DND-41 (cell line): Measurements from ENCODE around the gene LRP5.

Experiments used
- ATAC-seq: fragments of 200-7000 bp; cut with Tn5 transposase; 3 replicates; pipeline ENCODE4 v1.9.1; 2021; ENCODE audit warnings: low read depth; ENCODE audit not compliant: insufficient read depth
- DNase-seq: peaks from one replicate; pipeline ENCODE4 v3.0.0-alpha.2; 2020
- H2AFZ ChIP-seq: 2 replicates; pipeline ENCODE4 v1.6.0; 2012; ENCODE audit warnings: low read depth, low read length
- H3K27ac ChIP-seq: 2 replicates; pipeline ENCODE4 v1.5.1; 2012; ENCODE audit warnings: low read length, inconsistent platforms
- H3K27me3 ChIP-seq: fragments of 200-600 bp; sonication (generic); 2 replicates; pipeline ENCODE4 v1.6.0; 2012; ENCODE audit warnings: low read length, mild to moderate bottlenecking, inconsistent platforms; ENCODE audit not compliant: insufficient read depth, poor library complexity
- H3K36me3 ChIP-seq: 2 replicates; pipeline ENCODE4 v1.5.1; 2012; ENCODE audit warnings: low read length, inconsistent platforms; ENCODE audit not compliant: insufficient read depth
- H3K4me1 ChIP-seq: 2 replicates; pipeline ENCODE4 v1.5.1; 2012; ENCODE audit warnings: mild to moderate bottlenecking, low read length; ENCODE audit not compliant: insufficient read depth
- H3K4me2 ChIP-seq: 2 replicates; pipeline ENCODE4 v1.6.0; 2012; ENCODE audit warnings: mild to moderate bottlenecking, moderate library complexity, low read length, inconsistent platforms; ENCODE audit not compliant: insufficient read depth
- H3K4me3 ChIP-seq, 2 experiments: fragments of 200-600 bp in 1 of 2; shearing (Covaris generic) in 1 of 2; 2 replicates each; pipeline ENCODE4 v1.5.1; 2012 to 2016; ENCODE audit warnings: inconsistent platforms in 2 of 2, low read length in 2 of 2, mild to moderate bottlenecking in 2 of 2, low read depth in 1 of 2, moderate library complexity in 1 of 2
- H3K79me2 ChIP-seq: 2 replicates; pipeline ENCODE4 v1.6.0; 2012; ENCODE audit warnings: low read length, inconsistent platforms; ENCODE audit not compliant: insufficient read depth
- H3K9ac ChIP-seq: 2 replicates; pipeline ENCODE4 v1.6.0; 2012; ENCODE audit warnings: low read depth, mild to moderate bottlenecking, inconsistent platforms, low read length, moderate library complexity
- H3K9me3 ChIP-seq: 2 replicates; pipeline ENCODE4 v1.5.1; 2012; ENCODE audit warnings: low read length, moderate library complexity, mild to moderate bottlenecking, inconsistent platforms; ENCODE audit not compliant: insufficient read depth, severe bottlenecking
- H4K20me1 ChIP-seq: 2 replicates; pipeline ENCODE4 v1.6.0; 2012; ENCODE audit warnings: low read length; ENCODE audit not compliant: insufficient read depth
- CTCF ChIP-seq: IDR thresholded peaks from 2 replicates; pipeline ENCODE4 v1.5.1; 2012; ENCODE audit warnings: borderline replicate concordance, low read length, moderate library complexity, mild to moderate bottlenecking; ENCODE audit not compliant: poor library complexity, severe bottlenecking; ENCODE audit errors: extremely low read depth
- EZH2 ChIP-seq: IDR thresholded peaks from 3 replicates; pipeline ENCODE4 v1.6.1; 2012; ENCODE audit warnings: borderline replicate concordance, low read depth, mild to moderate bottlenecking, moderate library complexity, low read length, inconsistent platforms; ENCODE audit not compliant: severe bottlenecking

The LRP5 gene

GRCh38 chr11:68295940-68296339 lies 16.5 kb upstream of the LRP5 start:
- H3K4me3 ChIP-seq, result no peak overlapping the region
- ATAC-seq, result no peak
- TF ChIP-seq CTCF (no peak), EZH2 (no peak)
- H3K9ac ChIP-seq, result no peak overlapping the region
- no peaks in the 10 kb centered on the region for H3K9me3 ChIP-seq
- H2AFZ ChIP-seq, result no peak overlapping the region
- H4K20me1 ChIP-seq, result peaks cover 8% of the 10 kb centered on the region; the same call in 1 of the 2 replicates
- H3K4me1 ChIP-seq, result peaks cover 7% of the 10 kb centered on the region
- H3K79me2 ChIP-seq, result no peaks in the 10 kb centered on the region
- no peak overlapping the region for H3K4me2 ChIP-seq
- DNase-seq, result no peak
- no peaks in the 10 kb centered on the region for H3K36me3 ChIP-seq
- H3K27ac ChIP-seq, result no peak overlapping the region
- no peaks in the 10 kb centered on the region for H3K27me3 ChIP-seq

- no peak for ATAC-seq
- peaks cover 7% of the 10 kb centered on the region for H3K4me1 ChIP-seq
- no peak overlapping the region for H3K4me2 ChIP-seq
These were observed 15.9 kb upstream of the LRP5 start for GRCh38 chr11:68296344-68297051.

GRCh38 chr11:68297052-68297378 lies 15.4 kb upstream of the LRP5 start:
- no peaks in the 10 kb centered on the region for H3K79me2 ChIP-seq
- no peaks in the 10 kb centered on the region for H3K9me3 ChIP-seq
- H3K27me3 ChIP-seq, result no peaks in the 10 kb centered on the region
- H3K4me2 ChIP-seq, result no peak overlapping the region
- H3K4me3 ChIP-seq, result no peak overlapping the region
- TF ChIP-seq CTCF (no peak), EZH2 (no peak)
- no peak overlapping the region for H3K9ac ChIP-seq
- no peak overlapping the region for H3K27ac ChIP-seq
- peaks cover 8% of the 10 kb centered on the region; the same call in 1 of the 2 replicates for H4K20me1 ChIP-seq
- H3K36me3 ChIP-seq, result no peaks in the 10 kb centered on the region
- H2AFZ ChIP-seq, result no peak overlapping the region
- H3K4me1 ChIP-seq, result peaks cover 7% of the 10 kb centered on the region
- no peak for ATAC-seq
- no peak for DNase-seq

More at GRCh38 chr11:68296344-68297051, 15.9 kb upstream of the LRP5 start:
- Histone ChIP-seq H3K4me3 (no peak overlapping the region), H3K9me3 (no peaks in the 10 kb centered on the region), H3K27ac (no peak overlapping the region), H3K9ac (no peak overlapping the region), H4K20me1 (peaks cover 8% of the 10 kb centered on the region; the same call in 1 of the 2 replicates), H3K36me3 (no peaks in the 10 kb centered on the region), H2AFZ (no peak overlapping the region), H3K79me2 (no peaks in the 10 kb centered on the region), H3K27me3 (no peaks in the 10 kb centered on the region)
- TF ChIP-seq EZH2 (no peak), CTCF (no peak)
- DNase-seq, result no peak

- no peak for TF ChIP-seq EZH2
- no peak for TF ChIP-seq CTCF
- peak overlapping the region; percentile 7; the same call in 1 of the 2 replicates for H3K9ac ChIP-seq
- H3K79me2 ChIP-seq, result no peaks in the 10 kb centered on the region
- no peaks in the 10 kb centered on the region for H3K36me3 ChIP-seq
- H4K20me1 ChIP-seq, result peaks cover 8% of the 10 kb centered on the region; the same call in 1 of the 2 replicates
- H3K4me1 ChIP-seq, result peaks cover 7% of the 10 kb centered on the region
- no peak for ATAC-seq
- H2AFZ ChIP-seq, result peak overlapping the region; percentile 13; the same call in 1 of the 2 replicates
- H3K4me3 ChIP-seq, result peak overlapping the region in 1 of 2 experiments; percentile 38; a peak in 1 of 4 replicates
- H3K27ac ChIP-seq, result no peak overlapping the region
- no peaks in the 10 kb centered on the region for H3K9me3 ChIP-seq
- H3K27me3 ChIP-seq, result no peaks in the 10 kb centered on the region
- peak overlapping the region; percentile 55; the same call in 1 of the 2 replicates for H3K4me2 ChIP-seq
- DNase-seq, result no peak
These were observed 14.9 kb upstream of the LRP5 start for GRCh38 chr11:68297494-68297811.
